GM19397 (cell line): ENCODE data around the gene TCF15.
"Not testable (repeated sequence)": the region's sequence is repeated elsewhere in the genome, so short reads cannot be mapped to it uniquely, and the experiment has no call there.

Experiments
- ATAC-seq: cut with Tn5 transposase; IDR thresholded peaks from one replicate; pipeline ENCODE4 v1.9.1; 2021; ENCODE audit warnings: mild to moderate bottlenecking, moderate library complexity; ENCODE audit not compliant: unreplicated experiment

Gene TCF15

DNA sequence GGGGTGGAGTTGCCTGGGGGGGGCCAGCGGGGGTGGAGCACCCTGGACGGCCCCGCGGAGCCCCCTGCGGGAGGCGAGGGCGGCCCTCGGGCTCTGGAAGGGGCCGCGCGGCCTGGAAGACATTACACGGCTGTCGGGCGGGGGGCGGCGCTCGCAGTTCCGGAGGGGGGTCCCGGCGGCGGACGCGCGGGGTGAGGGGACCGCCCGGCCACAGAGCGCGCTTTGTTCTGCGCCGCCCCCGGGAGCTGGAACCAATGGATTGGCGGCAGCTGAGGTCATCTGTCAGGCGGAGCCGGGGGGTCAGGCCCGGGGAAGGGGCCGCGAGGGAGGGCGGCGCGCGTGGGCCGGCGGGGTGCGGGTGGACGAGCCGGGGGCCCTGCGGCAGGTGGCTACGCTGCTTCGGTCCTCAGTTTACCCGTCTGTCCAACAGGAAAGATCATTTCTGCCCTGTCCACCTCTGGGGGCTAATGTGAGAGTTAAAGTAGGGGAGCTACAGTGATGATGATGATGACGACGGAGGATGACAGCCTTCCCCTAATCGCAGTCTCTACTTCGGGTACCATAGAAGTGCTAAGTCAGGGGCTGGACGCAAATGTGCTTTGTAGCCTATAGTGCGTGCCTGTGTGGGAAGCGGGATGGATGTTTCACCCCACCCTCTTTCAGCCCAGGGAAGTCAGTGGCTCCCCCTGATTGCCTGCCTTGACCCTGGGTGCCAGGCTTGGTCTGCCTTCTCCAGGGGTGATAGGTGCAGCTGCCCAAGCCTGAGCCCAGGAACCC, 32.5 kb upstream of the TCF15 start:
- no peak for ATAC-seq

- ATAC-seq: not testable (repeated sequence)
These were observed 31.9 kb upstream of the TCF15 start for GRCh38 chr20:642013-642397.

DNA sequence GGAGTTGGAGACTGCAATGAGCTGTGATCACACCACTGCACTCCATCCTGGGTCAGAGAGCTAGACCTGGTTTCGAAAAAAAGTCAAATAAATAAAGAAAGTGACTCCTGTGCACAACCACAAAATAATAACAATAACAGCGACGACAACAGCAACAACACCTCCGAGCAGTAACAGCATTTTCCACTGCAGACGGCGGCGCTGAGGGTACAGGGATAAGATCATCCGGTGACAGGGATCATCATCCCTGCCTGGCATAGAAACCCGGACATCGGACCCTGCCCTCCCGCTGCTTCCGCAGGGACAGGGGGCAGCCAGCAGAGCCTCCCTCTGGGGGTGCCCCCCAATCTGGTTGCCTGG, 31.4 kb upstream of the TCF15 start:
- ATAC-seq: no peak

DNA sequence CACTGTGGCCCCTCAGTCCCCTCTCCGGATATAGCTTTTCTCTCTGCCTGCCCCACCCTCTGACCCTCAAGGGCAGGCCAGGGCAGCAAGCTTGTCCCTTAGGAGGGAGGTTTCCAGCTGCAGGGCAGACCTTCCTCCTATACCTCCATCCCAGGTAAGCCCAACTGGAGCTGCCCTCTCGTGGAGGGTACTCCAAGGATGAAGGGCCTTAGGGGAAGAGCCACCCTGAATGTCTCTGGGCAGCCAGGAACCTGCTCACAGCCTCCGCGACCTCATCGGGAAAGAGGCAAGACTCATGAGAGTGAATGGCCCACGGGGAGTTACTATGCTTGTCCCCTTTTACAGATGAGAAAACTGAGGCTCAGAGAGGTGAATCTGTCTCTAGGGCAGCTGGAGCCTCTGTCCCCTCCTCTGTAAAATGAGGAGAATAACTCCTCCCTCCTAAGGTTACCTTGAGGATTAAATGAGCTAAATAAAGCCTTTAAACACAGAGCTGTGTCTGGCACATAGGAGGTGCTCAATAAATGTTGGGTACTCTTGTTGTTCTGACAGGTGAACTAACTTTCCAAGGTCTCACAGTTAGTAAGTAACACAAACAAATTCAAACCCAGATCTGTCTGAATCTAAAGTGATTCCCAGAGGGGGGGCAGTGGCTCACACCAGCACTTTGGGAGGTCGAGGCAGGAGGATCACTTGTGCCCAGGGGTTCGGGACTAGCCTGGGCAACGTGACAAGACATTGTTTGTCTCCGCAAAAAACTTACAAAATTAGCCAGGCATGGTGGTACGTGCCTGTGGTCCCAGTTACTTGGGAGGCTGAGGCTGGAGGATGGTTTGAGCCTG, 30.8 kb upstream of the TCF15 start:
- ATAC-seq: no peak

DNA sequence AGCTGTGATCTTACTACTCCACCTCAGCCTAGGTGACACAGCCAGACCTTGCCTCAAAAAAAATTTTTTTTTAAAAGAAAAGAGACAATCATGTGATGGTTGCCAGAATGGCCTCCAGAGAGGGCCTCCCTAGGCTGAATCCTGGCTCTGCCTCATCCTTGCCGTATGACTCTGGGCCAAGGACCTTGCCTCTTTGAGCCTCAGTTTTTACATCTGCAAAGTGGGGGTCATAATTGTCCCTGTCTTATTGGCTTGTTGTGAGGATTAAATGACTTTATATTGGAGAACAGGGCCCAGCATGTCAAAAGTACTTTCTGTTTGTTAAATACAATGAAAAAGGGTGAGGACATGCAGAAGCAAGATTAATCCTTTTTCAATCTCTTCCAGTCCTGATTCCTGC, 28.5 kb upstream of the TCF15 start:
- ATAC-seq: no peak

DNA sequence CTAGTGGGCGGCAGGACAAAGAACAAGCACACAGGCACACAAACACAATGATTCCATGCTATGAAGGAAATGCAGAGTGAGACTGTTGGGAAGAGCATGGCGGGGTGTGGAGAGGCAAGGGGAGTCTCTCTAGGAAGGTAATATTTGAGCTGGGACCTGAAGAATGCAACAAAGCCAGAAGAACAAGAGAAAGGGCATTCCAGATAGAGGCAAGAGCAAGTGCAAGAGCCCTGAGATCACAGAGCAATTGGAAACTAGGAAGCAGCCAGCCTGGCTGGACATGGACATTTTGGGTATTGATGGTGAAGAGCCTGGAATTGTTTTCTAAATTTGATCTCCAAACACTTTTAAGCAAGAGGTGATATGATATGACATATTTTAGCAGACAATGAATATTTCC, 27.4 kb upstream of the TCF15 start:
- no peak for ATAC-seq

GRCh38 chr20:635893-636338, 25.8 kb upstream of the TCF15 start:
- ATAC-seq: no peak

DNA sequence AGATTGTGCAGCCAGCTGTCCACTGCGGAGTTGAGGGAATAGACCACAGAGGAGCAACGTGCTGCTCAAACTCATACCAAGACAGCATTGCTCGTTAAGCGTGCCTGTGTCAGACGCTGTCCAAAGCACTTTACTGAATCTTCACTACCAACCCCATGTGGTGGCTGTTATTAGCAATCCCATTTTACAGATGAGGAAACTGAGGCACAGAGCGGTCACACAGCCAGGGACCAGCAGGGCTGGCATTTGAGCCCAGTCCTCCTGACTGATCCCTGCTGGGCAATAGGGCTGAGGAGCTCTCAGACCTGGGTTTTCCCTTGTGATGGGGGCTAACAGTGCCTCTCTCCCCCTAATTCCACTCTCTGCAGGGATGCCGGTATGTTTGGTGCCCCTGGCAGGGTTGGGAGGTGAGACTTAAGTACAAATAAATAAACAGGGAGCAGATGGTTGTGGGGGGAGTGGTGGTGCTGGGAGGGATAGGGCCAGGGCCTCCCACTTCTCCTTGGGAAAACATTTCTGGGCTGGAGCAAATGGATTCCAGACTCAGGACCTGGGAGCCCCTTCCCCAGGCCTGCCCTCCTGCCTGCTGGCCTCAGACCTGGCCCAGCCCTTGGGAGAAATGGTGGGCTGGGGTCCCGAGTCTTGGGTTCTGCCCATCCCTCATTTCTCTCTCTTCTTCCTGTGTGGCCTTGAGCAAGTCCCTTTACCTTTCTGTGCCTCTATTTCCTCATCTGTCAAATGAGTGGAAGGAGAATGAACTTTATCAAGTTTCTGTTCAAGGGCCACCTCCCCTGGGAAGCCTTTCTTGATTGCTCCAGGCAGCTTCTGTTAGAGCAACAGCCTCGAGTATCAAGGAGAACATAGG, 25.2 kb upstream of the TCF15 start:
- no peak for ATAC-seq

DNA sequence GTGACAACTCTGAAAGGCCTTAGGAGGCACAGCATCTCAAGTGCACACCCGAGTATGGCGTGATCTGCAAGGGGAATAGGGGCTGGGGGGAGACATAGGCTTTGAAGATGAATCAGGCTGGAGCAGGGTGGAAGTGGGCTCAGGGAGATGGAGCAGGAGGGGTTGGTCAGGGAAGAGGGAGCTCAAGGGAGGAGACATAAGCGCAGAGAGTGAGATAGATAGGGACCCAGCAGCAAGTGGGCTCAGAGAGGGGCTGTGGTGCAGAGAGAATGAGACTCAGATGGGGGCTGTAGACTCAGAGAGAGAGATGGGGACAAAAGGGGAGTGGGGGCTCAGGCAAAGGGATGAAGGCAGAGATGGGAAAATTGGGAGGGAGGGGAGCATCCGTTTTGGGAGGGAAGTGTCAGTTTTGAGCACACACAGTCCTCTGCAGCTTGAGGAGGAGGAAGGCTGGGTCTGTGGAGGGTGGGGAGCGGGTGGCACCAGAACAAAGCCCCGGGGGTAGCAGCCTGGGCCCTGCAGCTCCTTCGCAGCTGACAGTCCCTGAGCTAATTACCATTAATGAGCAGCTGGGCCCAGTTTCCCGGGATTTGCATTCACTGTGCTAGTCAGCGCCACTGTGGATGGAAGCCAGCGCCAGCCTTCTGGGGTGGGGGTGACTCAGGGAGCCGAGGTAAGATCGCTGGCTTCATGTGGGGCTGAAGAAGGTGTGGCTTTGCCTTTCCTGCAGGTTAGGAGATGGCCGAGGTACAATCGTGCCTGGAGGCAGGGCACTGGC, 24.2 kb upstream of the TCF15 start:
- no peak for ATAC-seq

GRCh38 chr20:631101-631500, 21.0 kb upstream of the TCF15 start:
- ATAC-seq: no peak

GRCh38 chr20:626579-626978, 16.5 kb upstream of the TCF15 start:
- no peak for ATAC-seq

GRCh38 chr20:625360-625932, 15.3 kb upstream of the TCF15 start:
- no peak for ATAC-seq

- no peak for ATAC-seq
These were observed 13.6 kb upstream of the TCF15 start for GRCh38 chr20:623704-624103.

DNA sequence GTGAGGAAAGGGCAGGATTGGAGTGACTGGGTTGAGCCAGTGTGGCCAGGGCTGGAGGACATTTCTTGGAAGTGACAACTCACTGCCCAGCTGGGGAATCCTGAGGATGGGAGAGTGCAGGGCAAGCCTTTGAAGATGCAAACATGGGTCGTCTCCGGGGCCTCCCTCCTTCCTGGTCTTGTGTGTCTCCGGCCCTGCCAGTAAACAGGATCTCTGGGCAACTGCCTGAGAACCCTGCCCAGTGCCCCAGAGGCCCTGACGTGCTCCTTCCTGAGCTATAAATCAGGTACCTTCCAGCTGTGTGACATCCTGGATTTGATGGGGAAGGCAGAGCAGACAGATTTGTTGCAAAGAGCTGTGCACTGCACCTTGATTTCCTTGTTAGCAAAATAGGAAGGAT, 12.9 kb upstream of the TCF15 start:
- ATAC-seq: no peak

GRCh38 chr20:622161-622560, 12.1 kb upstream of the TCF15 start:
- ATAC-seq: no peak

GRCh38 chr20:621125-621756, 11.1 kb upstream of the TCF15 start:
- ATAC-seq: no peak

DNA sequence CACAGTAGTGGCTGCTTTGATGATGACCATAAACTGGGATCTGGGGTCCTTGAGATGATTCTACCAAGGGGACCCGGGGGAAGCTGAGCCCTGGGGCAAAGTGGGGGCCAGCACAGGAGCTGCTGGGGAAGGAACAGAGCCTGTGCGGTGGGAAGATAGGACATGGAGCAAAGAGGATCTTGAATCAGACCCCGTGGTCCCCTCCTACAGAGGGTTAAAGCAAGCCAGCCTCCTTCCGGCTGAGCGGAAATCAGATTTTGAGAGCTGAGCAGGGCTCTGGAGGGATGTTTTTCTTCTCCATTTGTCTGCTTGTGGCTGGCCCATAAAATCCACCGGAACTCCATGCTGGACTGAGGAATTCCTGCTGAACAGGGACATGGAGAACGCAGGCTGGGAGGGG, 10.1 kb upstream of the TCF15 start:
- no peak for ATAC-seq

DNA sequence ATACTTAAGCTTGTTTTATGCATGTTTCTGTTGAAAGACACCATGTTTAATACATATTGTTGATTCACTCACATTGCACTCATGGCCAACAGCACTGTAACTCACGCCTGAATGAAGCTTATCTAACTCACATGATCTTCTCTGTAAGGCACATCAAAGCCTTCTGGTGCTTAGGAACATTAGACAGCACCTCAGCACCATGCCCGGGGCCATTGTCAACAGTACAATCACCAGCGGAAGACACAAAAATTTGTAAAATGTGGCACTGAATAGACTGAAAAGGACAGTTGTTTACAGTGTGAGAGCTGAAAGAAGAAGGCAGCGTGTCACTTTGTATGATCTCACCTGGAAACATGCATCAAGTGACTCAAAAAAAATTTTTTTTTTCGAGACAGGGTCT, 8.9 kb upstream of the TCF15 start:
- no peak for ATAC-seq

DNA sequence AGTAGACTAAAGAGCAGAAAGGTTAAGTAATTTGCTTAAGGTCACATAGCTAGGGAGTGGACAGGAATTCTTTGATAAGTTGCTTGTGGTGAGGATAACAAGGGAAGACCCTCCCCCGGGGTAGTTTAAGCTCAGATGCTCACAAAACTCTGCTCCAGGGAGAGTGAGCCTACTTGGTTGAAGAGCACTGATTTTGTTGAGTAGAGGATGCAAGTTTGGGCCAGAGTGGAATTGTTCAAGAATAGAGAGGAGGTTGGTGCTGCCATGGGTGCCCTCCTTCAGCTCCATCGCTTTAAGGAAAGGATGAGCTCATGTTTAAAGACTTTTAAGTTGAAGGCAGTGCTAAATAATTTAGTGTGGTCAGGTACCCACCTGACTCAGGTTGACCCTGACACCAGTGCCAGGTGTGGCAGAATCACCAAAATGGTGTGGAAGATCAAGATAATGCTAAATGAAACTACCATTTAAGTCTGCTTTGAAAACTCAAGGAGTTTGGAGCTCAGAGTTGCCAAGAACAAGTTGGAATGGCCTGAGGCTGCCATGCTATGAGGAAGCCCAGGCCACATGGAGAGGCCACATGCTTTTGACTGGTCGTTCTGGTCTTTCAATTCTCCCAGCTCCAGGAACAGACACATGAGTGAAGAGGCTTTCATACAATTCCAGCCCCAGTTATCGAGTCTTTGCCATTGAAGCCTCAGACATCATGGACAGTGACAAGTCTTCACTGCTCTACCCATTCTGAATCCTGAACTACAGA, 8.0 kb upstream of the TCF15 start:
- ATAC-seq: no peak
